Left colon (tissue), 2 donors: ENCODE results near the gene ATP6V1G2. TPM values are rescaled to one million over a fixed set of nuclear protein-coding genes. Genes with fewer than 3 reads are reported as not detected.
"Not testable (repeated sequence)": the region's sequence is repeated elsewhere in the genome, so short reads cannot be mapped to it uniquely, and the experiment has no call there.

Source experiments
- ATAC-seq: fragments of 200-7000 bp; cut with Tn5 transposase; one replicate; pipeline ENCODE4 v1.9.1; 2020; ENCODE audit warnings: mild to moderate bottlenecking, moderate library complexity
- DNase-seq, 2 donors: peaks; one replicate each; pipeline ENCODE4 v3.0.0-alpha.2; 2020
- intact Hi-C, 2 donors: fragments of 100-400 bp; cut with DNase I in 1 of 2; cut with micrococcal nuclease in 1 of 2; formaldehyde crosslinking; loops; one replicate each; pipeline versions ENCODE4 v1.11.2 to v1.14.0; 2022; cut with DNase I, micrococcal nuclease
- total RNA-seq, 2 donors: library from RNA; stranded (reverse); fragmentation: NEBNext Ultra II Directional; extraction: Animal tissue kit (Norgen Biotek cat#: 25700); gene quantifications; one replicate each; pipeline ENCODE4 v1.2.1, GENCODE V29; 2021
- donor health status: DM: no; HTN: no; CAD: no.
- donor health status: DM: yes; HTN: yes; CAD: no.

The ATP6V1G2 gene
- total RNA-seq, 2 donors from 2014 or later: 0.58 to 0.92 TPM

DNA sequence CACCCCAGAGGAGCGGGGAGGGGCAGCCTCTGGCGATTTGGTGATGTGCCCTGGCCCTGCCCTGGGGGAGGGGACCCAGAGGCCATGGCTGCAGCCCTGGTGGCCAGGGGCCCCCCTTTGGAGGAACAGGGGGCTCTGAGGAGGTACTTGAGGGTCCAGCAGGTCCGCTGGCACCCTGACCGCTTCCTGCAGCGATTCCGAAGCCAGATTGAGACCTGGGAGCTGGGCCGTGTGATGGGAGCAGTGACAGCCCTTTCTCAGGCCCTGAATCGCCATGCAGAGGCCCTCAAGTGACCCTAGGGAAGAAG is 11.9 kb upstream of the ATP6V1G2 start:
- DNase-seq: no peak
- intact Hi-C loops: no loop called here

DNA sequence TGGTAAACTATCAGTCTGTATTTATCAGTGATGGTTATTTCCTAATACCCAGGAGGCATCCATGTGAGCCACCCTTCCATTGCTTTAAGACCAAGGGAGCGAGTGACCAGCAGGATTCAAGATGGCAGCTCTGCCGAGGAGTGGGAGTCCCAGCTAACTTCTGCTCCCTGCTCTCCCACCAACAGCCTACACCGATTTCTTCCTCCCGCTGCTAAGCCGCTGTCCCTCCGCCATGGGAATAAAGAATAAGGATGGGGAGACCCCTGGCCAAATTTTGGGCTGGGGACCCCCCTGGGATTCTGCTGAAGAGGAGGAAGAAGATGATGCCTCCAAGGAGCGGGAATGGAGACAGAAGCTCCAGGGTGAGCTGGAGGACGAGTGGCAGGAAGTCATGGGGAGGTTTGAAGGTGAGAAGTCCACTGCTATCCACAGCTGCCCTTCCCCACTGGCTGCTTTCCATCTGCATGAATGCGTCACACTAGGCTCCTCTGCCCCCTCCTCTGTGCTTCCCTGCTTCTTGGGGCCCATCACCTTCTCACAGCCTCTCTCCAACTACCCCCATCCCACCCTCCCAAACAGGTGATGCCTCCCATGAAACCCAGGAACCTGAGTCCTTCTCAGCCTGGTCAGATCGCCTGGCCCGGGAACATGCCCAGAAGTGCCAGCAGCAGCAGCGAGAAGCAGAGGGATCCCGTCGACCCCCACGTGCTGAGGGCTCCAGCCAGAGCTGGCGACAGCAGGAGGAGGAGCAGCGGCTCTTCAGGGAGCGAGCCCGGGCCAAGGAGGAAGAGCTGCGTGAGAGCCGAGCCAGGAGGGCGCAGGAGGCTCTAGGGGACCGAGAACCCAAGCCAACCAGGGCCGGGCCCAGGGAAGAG is 11.3 kb upstream of the ATP6V1G2 start:
- ATAC-seq: no peak
- DNase-seq: no peak
- intact Hi-C loops: no loop called here

More for the DNA sequence above, 11.9 kb upstream of the ATP6V1G2 start:
- no peak for ATAC-seq

GRCh38 chr6:31556307-31556706 is 9.9 kb upstream of the ATP6V1G2 start:
- DNase-seq (no peak), ATAC-seq (no peak)
- intact Hi-C loops: no loop called here

DNA sequence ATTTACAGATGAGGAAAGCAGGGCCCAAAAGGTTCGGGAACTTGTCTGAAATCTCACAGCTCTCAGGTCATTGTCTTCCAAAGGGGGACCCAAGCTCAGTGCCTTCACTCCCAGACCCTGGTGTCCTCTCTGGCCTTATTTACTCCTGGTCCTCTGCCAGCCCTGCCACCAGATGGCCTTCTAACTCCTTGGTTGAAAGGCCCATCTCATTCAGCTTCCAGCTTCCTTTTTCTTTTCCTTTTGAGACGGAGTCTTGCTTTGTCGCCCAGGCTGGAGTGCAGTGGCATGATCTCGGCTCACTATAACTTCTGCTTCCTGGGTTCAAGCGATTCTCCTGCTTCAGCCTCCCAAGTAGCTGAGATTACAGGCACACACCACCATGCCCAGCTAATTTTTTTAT is 5.0 kb upstream of the ATP6V1G2 start:
- ATAC-seq, intact Hi-C loops: not testable (repeated sequence)
- DNase-seq: peak in 1 of 2 donors; percentile 71

- ATAC-seq: no peak
- no peak for DNase-seq
- intact Hi-C loops: no loop called here
These were observed 2.1 kb upstream of the ATP6V1G2 start for GRCh38 chr6:31548544-31548873.

GRCh38 chr6:31547727-31548543 is 1.5 kb upstream of the ATP6V1G2 start:
- intact Hi-C loops: no loop called here
- ATAC-seq: no peak
- DNase-seq: no peak

DNA sequence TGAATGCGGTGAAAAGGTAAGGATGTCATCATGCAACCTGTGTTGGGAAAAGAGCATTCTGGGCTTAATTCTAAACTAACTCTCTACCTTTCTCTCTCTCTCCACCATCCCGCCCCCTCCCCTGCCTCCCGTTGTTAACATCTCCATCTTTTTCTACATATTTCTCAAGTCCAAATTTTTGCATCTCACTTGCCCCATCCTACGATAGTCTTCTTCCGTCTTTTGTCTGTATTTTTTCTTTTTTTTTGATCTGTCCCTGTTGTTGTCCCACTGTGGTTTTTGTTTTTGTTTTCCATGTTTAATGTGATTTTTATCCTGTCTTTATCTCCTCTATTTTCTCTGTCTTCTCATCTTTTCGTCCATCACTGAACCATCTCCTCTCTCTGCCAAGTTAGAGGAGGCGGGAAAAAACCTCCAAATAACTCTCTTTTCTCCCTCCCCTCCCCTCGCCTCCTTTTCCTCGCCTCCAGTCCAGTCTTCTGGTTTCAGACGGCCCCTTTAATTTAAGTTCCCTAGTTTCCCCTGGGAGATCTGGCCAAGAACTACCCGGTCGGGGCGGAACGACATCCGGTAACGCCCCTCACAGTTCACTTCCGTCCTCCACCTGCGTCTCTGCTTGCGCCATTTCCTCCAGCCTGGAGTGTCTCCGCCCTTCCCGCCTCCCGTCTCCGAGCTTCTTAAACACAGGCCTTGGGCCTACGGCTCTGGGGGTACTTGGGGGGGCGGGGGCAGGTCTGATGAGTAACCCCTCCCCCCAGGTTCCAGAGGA is 734 bp upstream of the ATP6V1G2 start, which contains the start of gene NFKBIL1:
TSS of gene NFKBIL1 (plus strand) at position 651 of the 769 bp plus-strand sequence. CDS start at position 738, 87 bp downstream.
- ATAC-seq (peak; percentile 95), DNase-seq (peak; percentile 93 to 97)
- intact Hi-C loops: no loop called here

DNA sequence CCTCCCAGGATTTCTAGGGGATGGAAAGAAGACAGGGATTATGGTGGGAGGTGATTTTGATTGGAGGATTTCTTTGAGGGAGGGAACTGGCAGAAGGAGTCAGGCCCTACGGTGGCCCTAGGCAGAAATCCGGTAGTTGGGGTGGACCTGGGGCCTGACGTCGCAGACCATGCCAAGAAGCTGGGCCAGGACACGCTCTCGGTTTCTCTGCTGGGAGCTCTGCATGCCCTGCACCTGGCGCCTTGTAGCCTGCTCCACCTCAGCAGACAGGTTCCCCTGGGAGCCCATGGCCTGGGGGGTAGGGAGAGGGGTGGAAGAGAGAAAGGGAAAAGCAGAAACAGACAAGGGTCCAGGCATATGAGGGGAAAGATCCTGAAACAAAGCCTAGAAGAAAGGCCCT is 1.1 kb downstream of the ATP6V1G2 start:
- intact Hi-C loops: no loop called here
- ATAC-seq: no peak
- DNase-seq: no peak

- intact Hi-C loops: no loop called here
- no peak for DNase-seq
- ATAC-seq: no peak
These were observed 1.7 kb downstream of the ATP6V1G2 start for GRCh38 chr6:31544676-31545075.

DNA sequence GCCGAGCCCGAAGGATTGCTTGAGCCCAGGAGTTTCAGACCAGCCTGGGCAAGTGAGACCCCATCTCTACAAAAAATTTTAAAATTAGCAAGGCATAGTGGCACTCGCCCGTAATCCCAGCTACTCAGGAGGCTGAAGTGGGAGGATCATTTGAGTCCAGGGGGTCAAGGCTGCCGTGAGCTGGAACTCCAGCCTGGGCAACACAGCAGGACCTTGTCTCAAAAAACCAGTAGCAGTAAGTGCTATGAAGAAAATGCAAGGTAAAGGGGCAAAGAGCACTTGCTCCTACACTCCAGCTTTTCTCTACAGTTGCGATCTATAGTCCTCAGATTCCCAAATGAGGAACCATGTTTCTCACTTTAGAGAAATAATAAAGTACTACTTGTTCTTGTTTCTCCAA is 2.8 kb downstream of the ATP6V1G2 start:
- no peak for DNase-seq
- ATAC-seq: no peak
- intact Hi-C loops: loop anchor here in 1 of 2 donors (2.0 kb wide), 1 partner anchor 55 kb away; no protein-coding TSS in a partner anchor

DNA sequence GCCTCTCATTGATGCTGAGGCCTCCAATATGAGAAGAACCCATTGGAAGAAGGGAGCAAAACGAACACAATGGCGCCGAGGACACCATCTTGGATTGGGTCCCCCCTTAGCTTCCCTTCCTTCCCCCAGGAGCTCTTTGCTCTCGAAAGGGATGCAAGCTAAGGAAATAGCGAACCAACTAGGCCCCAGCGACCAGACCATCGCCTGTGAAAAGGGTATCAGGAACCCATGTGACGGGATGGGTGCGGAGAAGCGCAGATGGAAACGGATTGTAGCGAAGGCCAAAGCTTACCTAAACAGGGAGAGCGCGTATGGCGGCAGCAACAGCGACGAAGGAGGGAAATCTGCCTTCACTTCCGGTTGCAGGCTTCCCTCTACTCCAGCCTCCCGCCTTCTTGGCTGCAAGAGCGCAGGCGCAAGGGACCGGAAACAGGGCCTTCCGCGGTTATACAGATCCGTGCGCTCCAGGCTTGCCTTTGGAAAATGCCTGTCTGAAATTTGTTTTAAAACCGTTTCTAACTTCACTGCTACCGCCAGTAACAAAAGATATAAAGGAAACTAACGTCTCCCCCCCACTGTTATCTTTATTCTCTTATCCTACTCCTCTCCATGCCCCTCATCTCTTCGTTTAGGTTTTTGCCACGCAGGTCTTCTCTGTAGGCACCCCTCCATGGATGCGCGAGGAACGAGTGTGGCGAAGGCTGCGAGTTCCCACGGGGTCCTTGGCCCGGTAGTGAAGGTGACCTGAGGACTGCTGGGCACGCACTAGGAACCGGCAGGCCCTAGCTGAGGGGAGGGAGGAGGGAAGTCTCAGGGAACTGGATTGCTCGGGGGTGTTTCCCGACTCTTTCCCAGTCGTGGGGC is 4.5 kb downstream of the ATP6V1G2 start, which contains the start of gene DDX39B:
TSS of gene DDX39B (minus strand) at position 346 of the 864 bp plus-strand sequence. CDS start 1,471 bp downstream, outside the sequence.
- ATAC-seq: peak; percentile 85
- intact Hi-C loops: loop anchor here in 1 of 2 donors (2.0 kb wide), 1 partner anchor 57 kb away; no protein-coding TSS in a partner anchor
- DNase-seq: peak; percentile 94 to 97

- ATAC-seq (peak; percentile 57), DNase-seq (peak; percentile 56 to 83)
- intact Hi-C loops: no loop called here
These were observed 5.2 kb downstream of the ATP6V1G2 start for GRCh38 chr6:31541059-31541657.

GRCh38 chr6:31540640-31541039 is 5.8 kb downstream of the ATP6V1G2 start:
- DNase-seq (no peak), ATAC-seq (no peak)
- intact Hi-C loops: no loop called here

- DNase-seq (no peak), ATAC-seq (no peak)
- intact Hi-C loops: no loop called here
These were observed 7.5 kb downstream of the ATP6V1G2 start for GRCh38 chr6:31538805-31539400.

GRCh38 chr6:31535538-31536324 is 10.7 kb downstream of the ATP6V1G2 start:
- DNase-seq (no peak), ATAC-seq (no peak)
- intact Hi-C loops: no loop called here

- ATAC-seq: no peak
- intact Hi-C loops: no loop called here
These were observed 11.8 kb downstream of the ATP6V1G2 start for GRCh38 chr6:31534521-31535040.

More at GRCh38 chr6:31534521-31535040, 11.8 kb downstream of the ATP6V1G2 start:
- DNase-seq: no peak
